Measurements from ENCODE around the gene IL20RA. TPM values are rescaled to one million over a fixed set of nuclear protein-coding genes. Genes with fewer than 3 reads are reported as not detected.

The IL20RA gene
- total and polyA plus RNA-seq, 4 donors: 0.17 to 0.65 (median 0.25) TPM; not detected in 1

DNA sequence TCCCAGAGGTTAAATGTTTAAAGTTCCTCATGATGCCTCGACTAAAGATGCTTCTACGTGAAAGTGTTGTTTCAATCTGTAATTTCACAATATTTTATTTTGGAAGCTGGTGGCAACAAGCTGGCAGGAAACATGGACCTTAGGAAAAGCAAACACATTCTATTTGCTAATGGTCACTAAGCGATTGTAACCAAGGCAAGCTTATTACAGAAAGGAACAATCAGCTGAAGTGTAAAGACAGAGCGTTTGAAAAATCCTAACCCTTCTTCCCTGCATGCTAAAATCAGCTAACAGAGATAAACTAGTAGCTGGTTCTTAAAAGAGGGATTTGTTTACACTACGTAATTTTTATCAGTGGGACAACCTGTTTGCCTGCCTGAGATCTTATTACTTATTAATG lies 50.0 kb downstream of the IL20RA start:
- TF ChIP-seq, protein P1, sequence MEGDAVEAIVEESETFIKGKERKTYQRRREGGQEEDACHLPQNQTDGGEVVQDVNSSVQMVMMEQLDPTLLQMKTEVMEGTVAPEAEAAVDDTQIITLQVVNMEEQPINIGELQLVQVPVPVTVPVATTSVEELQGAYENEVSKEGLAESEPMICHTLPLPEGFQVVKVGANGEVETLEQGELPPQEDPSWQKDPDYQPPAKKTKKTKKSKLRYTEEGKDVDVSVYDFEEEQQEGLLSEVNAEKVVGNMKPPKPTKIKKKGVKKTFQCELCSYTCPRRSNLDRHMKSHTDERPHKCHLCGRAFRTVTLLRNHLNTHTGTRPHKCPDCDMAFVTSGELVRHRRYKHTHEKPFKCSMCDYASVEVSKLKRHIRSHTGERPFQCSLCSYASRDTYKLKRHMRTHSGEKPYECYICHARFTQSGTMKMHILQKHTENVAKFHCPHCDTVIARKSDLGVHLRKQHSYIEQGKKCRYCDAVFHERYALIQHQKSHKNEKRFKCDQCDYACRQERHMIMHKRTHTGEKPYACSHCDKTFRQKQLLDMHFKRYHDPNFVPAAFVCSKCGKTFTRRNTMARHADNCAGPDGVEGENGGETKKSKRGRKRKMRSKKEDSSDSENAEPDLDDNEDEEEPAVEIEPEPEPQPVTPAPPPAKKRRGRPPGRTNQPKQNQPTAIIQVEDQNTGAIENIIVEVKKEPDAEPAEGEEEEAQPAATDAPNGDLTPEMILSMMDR (IDR thresholded peaks at IDR 0.05; ENCODE audit: low read depth, low read length, missing input control): no peak
- TF ChIP-seq TAF1 (conservative IDR thresholded peaks at IDR 0.05): no peak
- peak in 1 of 2 donors; percentile 41 for TF ChIP-seq RXRA (IDR thresholded peaks at IDR 0.05)
- TF ChIP-seq GABPA (IDR thresholded peaks at IDR 0.05 in 1 of 2, conservative IDR thresholded peaks at IDR 0.05 in 1 of 2): no peak
- TF ChIP-seq, protein P2, sequence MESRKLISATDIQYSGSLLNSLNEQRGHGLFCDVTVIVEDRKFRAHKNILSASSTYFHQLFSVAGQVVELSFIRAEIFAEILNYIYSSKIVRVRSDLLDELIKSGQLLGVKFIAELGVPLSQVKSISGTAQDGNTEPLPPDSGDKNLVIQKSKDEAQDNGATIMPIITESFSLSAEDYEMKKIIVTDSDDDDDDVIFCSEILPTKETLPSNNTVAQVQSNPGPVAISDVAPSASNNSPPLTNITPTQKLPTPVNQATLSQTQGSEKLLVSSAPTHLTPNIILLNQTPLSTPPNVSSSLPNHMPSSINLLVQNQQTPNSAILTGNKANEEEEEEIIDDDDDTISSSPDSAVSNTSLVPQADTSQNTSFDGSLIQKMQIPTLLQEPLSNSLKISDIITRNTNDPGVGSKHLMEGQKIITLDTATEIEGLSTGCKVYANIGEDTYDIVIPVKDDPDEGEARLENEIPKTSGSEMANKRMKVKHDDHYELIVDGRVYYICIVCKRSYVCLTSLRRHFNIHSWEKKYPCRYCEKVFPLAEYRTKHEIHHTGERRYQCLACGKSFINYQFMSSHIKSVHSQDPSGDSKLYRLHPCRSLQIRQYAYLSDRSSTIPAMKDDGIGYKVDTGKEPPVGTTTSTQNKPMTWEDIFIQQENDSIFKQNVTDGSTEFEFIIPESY (IDR thresholded peaks at IDR 0.05): no peak
- peak; percentile 22 to 50 for TF ChIP-seq HNF4A (conservative IDR thresholded peaks at IDR 0.05)
- TF ChIP-seq NR2F2 (IDR thresholded peaks at IDR 0.05): no peak
- TF ChIP-seq YY1 (IDR thresholded peaks at IDR 0.05): peak; percentile 55
- TF ChIP-seq, protein P3, sequence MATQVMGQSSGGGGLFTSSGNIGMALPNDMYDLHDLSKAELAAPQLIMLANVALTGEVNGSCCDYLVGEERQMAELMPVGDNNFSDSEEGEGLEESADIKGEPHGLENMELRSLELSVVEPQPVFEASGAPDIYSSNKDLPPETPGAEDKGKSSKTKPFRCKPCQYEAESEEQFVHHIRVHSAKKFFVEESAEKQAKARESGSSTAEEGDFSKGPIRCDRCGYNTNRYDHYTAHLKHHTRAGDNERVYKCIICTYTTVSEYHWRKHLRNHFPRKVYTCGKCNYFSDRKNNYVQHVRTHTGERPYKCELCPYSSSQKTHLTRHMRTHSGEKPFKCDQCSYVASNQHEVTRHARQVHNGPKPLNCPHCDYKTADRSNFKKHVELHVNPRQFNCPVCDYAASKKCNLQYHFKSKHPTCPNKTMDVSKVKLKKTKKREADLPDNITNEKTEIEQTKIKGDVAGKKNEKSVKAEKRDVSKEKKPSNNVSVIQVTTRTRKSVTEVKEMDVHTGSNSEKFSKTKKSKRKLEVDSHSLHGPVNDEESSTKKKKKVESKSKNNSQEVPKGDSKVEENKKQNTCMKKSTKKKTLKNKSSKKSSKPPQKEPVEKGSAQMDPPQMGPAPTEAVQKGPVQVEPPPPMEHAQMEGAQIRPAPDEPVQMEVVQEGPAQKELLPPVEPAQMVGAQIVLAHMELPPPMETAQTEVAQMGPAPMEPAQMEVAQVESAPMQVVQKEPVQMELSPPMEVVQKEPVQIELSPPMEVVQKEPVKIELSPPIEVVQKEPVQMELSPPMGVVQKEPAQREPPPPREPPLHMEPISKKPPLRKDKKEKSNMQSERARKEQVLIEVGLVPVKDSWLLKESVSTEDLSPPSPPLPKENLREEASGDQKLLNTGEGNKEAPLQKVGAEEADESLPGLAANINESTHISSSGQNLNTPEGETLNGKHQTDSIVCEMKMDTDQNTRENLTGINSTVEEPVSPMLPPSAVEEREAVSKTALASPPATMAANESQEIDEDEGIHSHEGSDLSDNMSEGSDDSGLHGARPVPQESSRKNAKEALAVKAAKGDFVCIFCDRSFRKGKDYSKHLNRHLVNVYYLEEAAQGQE (IDR thresholded peaks at IDR 0.05): no peak
- TF ChIP-seq JUND (IDR thresholded peaks at IDR 0.05): no peak
- peak; percentile 74 for TF ChIP-seq FOXA2 (IDR thresholded peaks at IDR 0.05)
- TF ChIP-seq, protein P4, sequence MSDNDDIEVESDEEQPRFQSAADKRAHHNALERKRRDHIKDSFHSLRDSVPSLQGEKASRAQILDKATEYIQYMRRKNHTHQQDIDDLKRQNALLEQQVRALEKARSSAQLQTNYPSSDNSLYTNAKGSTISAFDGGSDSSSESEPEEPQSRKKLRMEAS (IDR thresholded peaks at IDR 0.05): peak; percentile 12
- TF ChIP-seq, protein P5, sequence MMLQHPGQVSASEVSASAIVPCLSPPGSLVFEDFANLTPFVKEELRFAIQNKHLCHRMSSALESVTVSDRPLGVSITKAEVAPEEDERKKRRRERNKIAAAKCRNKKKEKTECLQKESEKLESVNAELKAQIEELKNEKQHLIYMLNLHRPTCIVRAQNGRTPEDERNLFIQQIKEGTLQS (IDR thresholded peaks at IDR 0.05): no peak
- TF ChIP-seq SP1 (IDR thresholded peaks at IDR 0.05): peak; percentile 29
- no peak for TF ChIP-seq HNF4G (IDR thresholded peaks at IDR 0.05)
- TF ChIP-seq RAD21 (IDR thresholded peaks at IDR 0.05): no peak
- TF ChIP-seq EGR1 (IDR thresholded peaks at IDR 0.05; ENCODE audit: low read depth in 2 of 2): peak in 1 of 2 donors; percentile 36
- TF ChIP-seq FOXA1 (IDR thresholded peaks at IDR 0.05): no peak
- peaks cover 0 to 26% (median 7%) of the 10 kb centered on the region in 4 donors for H3K27me3 ChIP-seq (ENCODE audit: control insufficient read depth in 4 of 4, insufficient read depth in 4 of 4, low read length in 3 of 4)
- 27% methylated on average over 5 of the region's 5 CpGs for WGBS
- H3K9ac ChIP-seq (ENCODE audit: low read depth in 1 of 2, low read length in 2 of 2): no peak overlapping the region
- peaks cover 4 to 10% (median 7%) of the 10 kb centered on the region in 4 donors for H3K4me1 ChIP-seq (ENCODE audit: control insufficient read depth in 4 of 4, insufficient read depth in 4 of 4, low read length in 3 of 4)
- H3K4me3 ChIP-seq (ENCODE audit: low read depth in 1 of 3, low read length in 3 of 3): no peak overlapping the region
- no peaks in the 10 kb centered on the region for H3K9me3 ChIP-seq (ENCODE audit: control insufficient read depth in 4 of 4, low read length in 3 of 4)
- no peaks in the 10 kb centered on the region for H3K36me3 ChIP-seq (ENCODE audit: control insufficient read depth in 4 of 4, insufficient read depth in 3 of 4, low read depth in 1 of 4, low read length in 3 of 4)
- no peak for DNase-seq (ENCODE audit: low spot score)
- H3K27ac ChIP-seq (ENCODE audit: low read depth in 1 of 2, low read length in 2 of 2): no peak overlapping the region

All from liver (tissue), 9 donors.